HG03095 (cell line): ENCODE measurements around the gene ATRX.
"Not testable (repeated sequence)": the region's sequence is repeated elsewhere in the genome, so short reads cannot be mapped to it uniquely, and the experiment has no call there.

ENCODE experiments used
- ATAC-seq: cut with Tn5 transposase; IDR thresholded peaks from one replicate; pipeline ENCODE4 v1.9.1; 2021; ENCODE audit warnings: moderate library complexity; ENCODE audit not compliant: unreplicated experiment

Gene ATRX

GRCh38 chrX:77510007-77510406 is 276.0 kb downstream of the ATRX start:
- no peak for ATAC-seq

DNA sequence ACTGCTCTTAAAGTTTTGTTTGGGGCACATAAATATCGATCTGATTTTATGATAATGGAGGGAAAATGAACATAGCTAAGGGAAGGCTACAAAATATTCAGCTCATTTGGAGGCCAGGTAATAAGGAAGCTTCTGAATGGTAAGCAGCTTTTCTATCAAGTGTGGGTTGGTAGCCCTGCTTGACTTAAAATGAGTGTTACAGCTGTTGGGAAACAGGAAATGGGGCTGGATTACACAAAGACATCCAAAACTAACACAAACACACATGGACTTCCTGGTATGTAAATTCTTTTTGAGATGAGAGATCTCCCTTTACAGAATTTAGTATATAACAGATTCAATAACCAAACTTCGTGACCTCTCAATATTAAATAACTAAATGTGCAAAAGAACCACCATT is 280.8 kb downstream of the ATRX start:
- ATAC-seq, result no peak

- ATAC-seq, result no peak
These were observed 283.0 kb downstream of the ATRX start for GRCh38 chrX:77502951-77503525.

DNA sequence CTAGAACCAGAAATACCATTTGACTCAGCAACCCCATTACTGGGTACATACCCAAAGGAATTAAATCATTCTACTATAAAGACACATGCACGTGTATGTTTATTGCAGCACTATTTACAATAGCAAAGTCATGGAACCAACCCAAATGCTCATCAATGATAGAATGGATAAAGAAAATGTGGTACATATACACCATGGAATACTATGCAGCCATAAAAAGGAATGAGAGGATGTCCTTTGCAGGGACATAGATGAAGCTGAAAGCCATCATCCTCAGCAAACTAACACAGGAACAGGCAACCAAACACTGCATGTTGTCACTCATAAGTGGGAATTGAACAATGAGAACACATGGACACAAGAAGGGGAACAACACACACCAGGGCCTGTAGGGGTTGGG is 285.9 kb downstream of the ATRX start:
- ATAC-seq, result not testable (repeated sequence)

- no peak for ATAC-seq
These were observed 292.1 kb downstream of the ATRX start for GRCh38 chrX:77493677-77494553.

GRCh38 chrX:77484045-77484444 is 302.0 kb downstream of the ATRX start:
- ATAC-seq, result no peak

DNA sequence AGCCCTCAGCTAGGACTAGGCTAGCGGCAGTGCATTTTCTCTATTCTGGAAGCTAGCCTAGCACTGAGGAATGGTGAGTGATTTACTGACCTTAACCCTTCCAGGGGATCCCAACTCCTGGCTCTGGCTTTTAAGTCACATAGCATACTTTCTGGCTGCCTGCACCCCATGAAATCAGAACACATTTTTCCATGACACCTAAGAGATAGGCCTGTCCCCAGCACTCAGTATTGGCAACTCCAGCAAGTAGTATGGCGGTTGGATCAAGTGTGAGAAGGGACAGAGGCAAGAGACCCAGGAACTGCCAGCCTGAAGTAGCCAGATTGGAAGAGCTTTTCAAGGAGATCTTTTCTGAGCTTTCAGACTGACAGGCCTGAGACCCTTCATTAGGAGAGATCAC is 330.6 kb downstream of the ATRX start:
- no peak for ATAC-seq
